ENCODE data around the gene TRAPPC14.

DNA sequence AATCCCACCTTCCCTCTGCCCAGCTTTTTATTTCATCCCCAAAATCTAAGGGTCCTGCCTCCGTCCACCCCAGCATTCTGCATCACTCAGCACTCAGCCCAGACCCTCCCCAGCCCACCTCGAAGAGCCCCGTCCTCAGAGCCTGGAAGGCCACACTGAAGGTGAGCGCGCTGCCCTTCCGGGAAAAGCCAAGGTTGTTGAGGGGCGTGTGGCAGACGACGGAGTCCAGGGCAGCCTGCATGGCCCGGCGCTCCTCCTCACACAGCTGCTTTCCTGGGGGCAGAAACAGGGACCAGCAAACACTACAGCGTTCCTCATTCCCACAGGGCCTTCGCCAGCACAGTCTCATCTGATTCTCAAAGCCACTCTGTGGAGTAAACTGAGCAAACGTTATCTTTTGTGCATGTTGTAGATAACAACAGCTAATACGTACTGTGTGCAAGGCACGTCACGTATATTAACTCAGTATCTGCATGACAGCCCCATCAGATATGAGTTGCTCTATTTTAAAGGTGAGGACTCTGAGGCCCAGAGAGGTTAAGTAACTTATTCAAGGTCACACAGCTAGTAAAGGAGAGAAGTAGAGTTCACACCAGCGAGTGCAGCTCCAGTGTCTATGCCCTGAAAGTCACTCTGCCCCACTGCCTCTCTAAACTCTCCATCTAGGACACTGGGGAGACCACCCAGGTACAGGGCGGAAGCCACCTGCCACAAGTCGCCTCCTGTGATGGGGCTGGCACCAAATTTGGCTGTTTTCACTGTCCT, 2.8 kb downstream of the TRAPPC14 start:
- TF ChIP-seq, protein P1, sequence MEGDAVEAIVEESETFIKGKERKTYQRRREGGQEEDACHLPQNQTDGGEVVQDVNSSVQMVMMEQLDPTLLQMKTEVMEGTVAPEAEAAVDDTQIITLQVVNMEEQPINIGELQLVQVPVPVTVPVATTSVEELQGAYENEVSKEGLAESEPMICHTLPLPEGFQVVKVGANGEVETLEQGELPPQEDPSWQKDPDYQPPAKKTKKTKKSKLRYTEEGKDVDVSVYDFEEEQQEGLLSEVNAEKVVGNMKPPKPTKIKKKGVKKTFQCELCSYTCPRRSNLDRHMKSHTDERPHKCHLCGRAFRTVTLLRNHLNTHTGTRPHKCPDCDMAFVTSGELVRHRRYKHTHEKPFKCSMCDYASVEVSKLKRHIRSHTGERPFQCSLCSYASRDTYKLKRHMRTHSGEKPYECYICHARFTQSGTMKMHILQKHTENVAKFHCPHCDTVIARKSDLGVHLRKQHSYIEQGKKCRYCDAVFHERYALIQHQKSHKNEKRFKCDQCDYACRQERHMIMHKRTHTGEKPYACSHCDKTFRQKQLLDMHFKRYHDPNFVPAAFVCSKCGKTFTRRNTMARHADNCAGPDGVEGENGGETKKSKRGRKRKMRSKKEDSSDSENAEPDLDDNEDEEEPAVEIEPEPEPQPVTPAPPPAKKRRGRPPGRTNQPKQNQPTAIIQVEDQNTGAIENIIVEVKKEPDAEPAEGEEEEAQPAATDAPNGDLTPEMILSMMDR (IDR thresholded peaks at IDR 0.05; ENCODE audit: low read depth, low read length): no peak
- no peak for TF ChIP-seq POLR2A (IDR thresholded peaks at IDR 0.05; ENCODE audit: extremely low read depth, insufficient read length)
- TF ChIP-seq, protein P2, sequence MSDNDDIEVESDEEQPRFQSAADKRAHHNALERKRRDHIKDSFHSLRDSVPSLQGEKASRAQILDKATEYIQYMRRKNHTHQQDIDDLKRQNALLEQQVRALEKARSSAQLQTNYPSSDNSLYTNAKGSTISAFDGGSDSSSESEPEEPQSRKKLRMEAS (IDR thresholded peaks at IDR 0.05; ENCODE audit: low read depth, low read length): no peak
